Measurements from ENCODE around the gene RAPGEF4. TPM values are rescaled to one million over a fixed set of nuclear protein-coding genes. Genes with fewer than 3 reads are reported as not detected.

Gene RAPGEF4
- total RNA-seq, 1 donor from 2014 or later, result 0.57 TPM

GRCh38 chr2:172698041-172698863, 37.4 kb upstream of the RAPGEF4 start:
- TF ChIP-seq, protein P1, sequence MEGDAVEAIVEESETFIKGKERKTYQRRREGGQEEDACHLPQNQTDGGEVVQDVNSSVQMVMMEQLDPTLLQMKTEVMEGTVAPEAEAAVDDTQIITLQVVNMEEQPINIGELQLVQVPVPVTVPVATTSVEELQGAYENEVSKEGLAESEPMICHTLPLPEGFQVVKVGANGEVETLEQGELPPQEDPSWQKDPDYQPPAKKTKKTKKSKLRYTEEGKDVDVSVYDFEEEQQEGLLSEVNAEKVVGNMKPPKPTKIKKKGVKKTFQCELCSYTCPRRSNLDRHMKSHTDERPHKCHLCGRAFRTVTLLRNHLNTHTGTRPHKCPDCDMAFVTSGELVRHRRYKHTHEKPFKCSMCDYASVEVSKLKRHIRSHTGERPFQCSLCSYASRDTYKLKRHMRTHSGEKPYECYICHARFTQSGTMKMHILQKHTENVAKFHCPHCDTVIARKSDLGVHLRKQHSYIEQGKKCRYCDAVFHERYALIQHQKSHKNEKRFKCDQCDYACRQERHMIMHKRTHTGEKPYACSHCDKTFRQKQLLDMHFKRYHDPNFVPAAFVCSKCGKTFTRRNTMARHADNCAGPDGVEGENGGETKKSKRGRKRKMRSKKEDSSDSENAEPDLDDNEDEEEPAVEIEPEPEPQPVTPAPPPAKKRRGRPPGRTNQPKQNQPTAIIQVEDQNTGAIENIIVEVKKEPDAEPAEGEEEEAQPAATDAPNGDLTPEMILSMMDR (IDR thresholded peaks at IDR 0.05), result no peak
- DNase-seq (ENCODE audit: low spot score), result no peak
- peaks cover 43% of the 10 kb centered on the region for H3K4me1 Mint-ChIP-seq (ENCODE audit: low read depth)
- H3K27me3 Mint-ChIP-seq (ENCODE audit: low read depth), result no peaks in the 10 kb centered on the region
- H3K9me3 Mint-ChIP-seq (ENCODE audit: low read depth), result no peaks in the 10 kb centered on the region
- peak overlapping the region; percentile 72 for H3K27ac Mint-ChIP-seq (ENCODE audit: unreplicated experiment)
- H3K36me3 Mint-ChIP-seq (ENCODE audit: low read depth), result no peaks in the 10 kb centered on the region
- H3K4me3 Mint-ChIP-seq (ENCODE audit: unreplicated experiment), result no peak overlapping the region

GRCh38 chr2:172701250-172701649, 34.4 kb upstream of the RAPGEF4 start:
- H3K36me3 Mint-ChIP-seq (ENCODE audit: low read depth), result no peaks in the 10 kb centered on the region
- no peak overlapping the region for H3K27ac Mint-ChIP-seq (ENCODE audit: unreplicated experiment)
- H3K4me1 Mint-ChIP-seq (ENCODE audit: low read depth), result peaks cover 35% of the 10 kb centered on the region
- no peak for DNase-seq (ENCODE audit: low spot score)
- H3K27me3 Mint-ChIP-seq (ENCODE audit: low read depth), result no peaks in the 10 kb centered on the region
- H3K9me3 Mint-ChIP-seq (ENCODE audit: low read depth), result no peaks in the 10 kb centered on the region
- no peak overlapping the region for H3K4me3 Mint-ChIP-seq (ENCODE audit: unreplicated experiment)
- TF ChIP-seq, protein P1 (IDR thresholded peaks at IDR 0.05), result no peak

- Mint-ChIP-seq H3K27ac (ENCODE audit: unreplicated experiment) (no peak overlapping the region), H3K4me3 (ENCODE audit: unreplicated experiment) (no peak overlapping the region), H3K27me3 (ENCODE audit: low read depth) (no peaks in the 10 kb centered on the region), H3K4me1 (ENCODE audit: low read depth) (peaks cover 33% of the 10 kb centered on the region), H3K9me3 (ENCODE audit: low read depth) (no peaks in the 10 kb centered on the region), H3K36me3 (ENCODE audit: low read depth) (no peaks in the 10 kb centered on the region)
- DNase-seq (ENCODE audit: low spot score), result no peak
- TF ChIP-seq, protein P1 (IDR thresholded peaks at IDR 0.05), result no peak
Measured at GRCh38 chr2:172702451-172702850, 33.2 kb upstream of the RAPGEF4 start.

DNA sequence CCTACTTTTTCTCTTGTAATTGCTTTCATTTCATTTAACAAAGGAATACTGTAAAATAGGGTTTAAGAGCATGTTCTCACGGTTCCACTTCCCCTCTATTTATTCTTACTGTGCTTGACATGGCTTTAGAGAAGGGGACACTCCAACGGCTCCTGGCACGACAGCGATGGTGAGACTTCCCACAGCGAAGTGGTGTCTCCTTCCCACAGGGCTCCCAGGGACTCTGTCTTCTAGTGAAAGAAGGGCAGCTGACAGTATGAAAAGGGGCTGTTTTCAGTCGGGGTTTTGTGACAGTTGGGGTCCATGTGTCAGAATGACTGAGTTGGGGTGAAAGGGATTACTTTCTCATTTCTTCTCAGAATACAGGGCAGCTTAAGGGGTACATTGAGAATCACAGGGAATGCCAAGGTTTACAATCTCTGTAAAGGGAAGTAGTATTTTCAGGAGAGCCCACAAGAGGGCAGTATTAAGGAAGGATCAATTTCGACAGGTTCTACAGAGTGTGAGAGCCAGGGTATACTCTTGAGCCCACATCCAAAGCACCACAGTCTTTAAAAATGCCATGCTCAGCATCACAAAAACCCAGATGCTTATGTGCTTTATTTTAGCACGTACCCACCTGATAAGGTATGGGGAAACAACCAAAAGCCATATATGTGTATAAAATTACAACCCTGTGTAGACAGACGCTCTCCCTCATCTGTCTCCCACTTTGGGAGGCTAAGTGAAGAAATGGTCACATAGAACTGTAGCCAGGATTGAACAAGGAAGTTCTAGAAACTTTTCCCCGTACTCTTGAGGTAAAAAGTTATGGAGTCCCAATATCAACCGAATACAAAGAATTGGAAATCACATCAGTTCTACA, 31.3 kb upstream of the RAPGEF4 start:
- Mint-ChIP-seq H3K4me3 (ENCODE audit: unreplicated experiment) (no peak overlapping the region), H3K27ac (ENCODE audit: unreplicated experiment) (no peak overlapping the region), H3K9me3 (ENCODE audit: low read depth) (no peaks in the 10 kb centered on the region), H3K36me3 (ENCODE audit: low read depth) (no peaks in the 10 kb centered on the region), H3K27me3 (ENCODE audit: low read depth) (no peaks in the 10 kb centered on the region), H3K4me1 (ENCODE audit: low read depth) (peaks cover 16% of the 10 kb centered on the region)
- TF ChIP-seq, protein P1 (IDR thresholded peaks at IDR 0.05), result peak; percentile 78
- no peak for DNase-seq (ENCODE audit: low spot score)

DNA sequence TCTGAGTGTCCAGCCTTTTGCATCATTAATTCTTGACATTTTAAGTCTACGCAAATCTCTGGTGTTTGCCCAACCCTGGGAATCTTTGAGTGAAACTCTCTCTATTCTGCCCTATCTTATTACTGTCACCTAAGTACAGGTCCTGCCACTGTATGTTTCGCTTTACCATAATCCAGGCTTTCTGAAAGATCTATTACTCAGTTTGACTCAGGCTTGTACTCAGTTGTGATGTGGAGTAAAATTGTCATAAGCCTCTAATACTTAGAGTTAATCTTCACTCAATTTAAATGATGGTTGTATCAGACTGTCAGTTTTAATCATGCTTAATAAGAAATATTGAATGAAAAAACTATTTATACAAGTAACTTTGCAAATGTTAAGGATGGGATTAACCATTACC, 30.3 kb upstream of the RAPGEF4 start:
- Mint-ChIP-seq H3K27ac (ENCODE audit: unreplicated experiment) (no peak overlapping the region), H3K4me1 (ENCODE audit: low read depth) (peaks cover 21% of the 10 kb centered on the region), H3K27me3 (ENCODE audit: low read depth) (no peaks in the 10 kb centered on the region), H3K4me3 (ENCODE audit: unreplicated experiment) (no peak overlapping the region), H3K9me3 (ENCODE audit: low read depth) (no peaks in the 10 kb centered on the region), H3K36me3 (ENCODE audit: low read depth) (no peaks in the 10 kb centered on the region)
- DNase-seq (ENCODE audit: low spot score), result no peak
- TF ChIP-seq, protein P1 (IDR thresholded peaks at IDR 0.05), result no peak
